ENCODE results near the gene NENF. TPM values are rescaled to one million over a fixed set of nuclear protein-coding genes. Genes with fewer than 3 reads are reported as not detected.
A peak's percentile ranks its signal among the peaks of the same experiment; 100 is the strongest.

The NENF gene
- total RNA-seq, 3 donors from 2014 or later (not counting 1 experiment from before 2014, with no cell fraction given): 7.2 to 14.0 (median 12.2) TPM

DNA sequence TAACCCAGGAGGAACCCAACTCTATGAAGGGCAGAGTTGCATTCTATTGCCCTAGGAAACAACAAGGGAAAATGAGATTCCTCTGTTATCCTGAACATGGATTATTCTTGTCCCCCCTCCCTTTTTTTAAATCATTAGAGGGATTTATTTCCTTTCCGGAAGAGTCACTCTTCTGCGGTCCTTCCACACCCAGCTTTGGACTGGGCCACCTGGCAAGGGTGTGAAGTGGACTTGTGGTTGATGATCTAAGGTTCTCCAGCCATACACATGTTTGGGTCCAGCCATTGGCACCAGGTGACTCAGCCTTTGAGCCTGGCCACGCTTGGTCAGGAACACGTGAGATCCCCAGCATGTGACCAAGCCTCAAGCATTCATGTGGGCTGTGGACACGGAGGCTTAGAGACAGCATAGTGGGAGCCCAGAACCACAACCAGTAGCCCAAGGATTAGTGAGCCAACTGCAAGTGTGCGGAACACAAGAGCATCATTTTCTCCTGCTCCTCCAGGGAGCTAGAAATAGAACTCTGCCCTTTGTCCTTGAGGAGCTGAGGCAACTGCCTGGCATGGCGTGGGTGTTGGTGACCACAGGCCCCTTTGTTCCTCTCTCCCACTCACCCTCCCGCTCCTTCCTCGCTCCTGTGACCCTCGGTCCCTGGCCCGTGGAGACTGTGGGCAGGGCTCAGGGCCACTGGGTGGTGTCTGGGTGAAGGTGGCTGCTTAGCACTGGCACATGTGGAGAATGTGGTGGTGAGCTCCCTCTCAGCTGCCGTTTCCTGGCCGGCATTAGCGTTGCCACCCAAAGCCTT lies 50.1 kb downstream of the NENF start:
- Histone ChIP-seq H3K9me3 (ENCODE audit: control insufficient read depth, insufficient read depth, low read length) (no peaks in the 10 kb centered on the region), H3K36me3 (ENCODE audit: control insufficient read depth, insufficient read depth, low read length) (no peaks in the 10 kb centered on the region), H3K4me3 (ENCODE audit: low read length) (no peak overlapping the region), H3K27ac (ENCODE audit: low read length) (no peak overlapping the region), H3K27me3 (ENCODE audit: control insufficient read depth, insufficient read depth, low read length) (no peaks in the 10 kb centered on the region), H3K4me1 (ENCODE audit: control insufficient read depth, insufficient read depth, low read length) (peaks cover 37% of the 10 kb centered on the region)
- 78% methylated on average over 10 of the region's 14 CpGs for WGBS (ENCODE audit: insufficient coverage)
- DNase-seq: no peak
- TF ChIP-seq, protein P1, sequence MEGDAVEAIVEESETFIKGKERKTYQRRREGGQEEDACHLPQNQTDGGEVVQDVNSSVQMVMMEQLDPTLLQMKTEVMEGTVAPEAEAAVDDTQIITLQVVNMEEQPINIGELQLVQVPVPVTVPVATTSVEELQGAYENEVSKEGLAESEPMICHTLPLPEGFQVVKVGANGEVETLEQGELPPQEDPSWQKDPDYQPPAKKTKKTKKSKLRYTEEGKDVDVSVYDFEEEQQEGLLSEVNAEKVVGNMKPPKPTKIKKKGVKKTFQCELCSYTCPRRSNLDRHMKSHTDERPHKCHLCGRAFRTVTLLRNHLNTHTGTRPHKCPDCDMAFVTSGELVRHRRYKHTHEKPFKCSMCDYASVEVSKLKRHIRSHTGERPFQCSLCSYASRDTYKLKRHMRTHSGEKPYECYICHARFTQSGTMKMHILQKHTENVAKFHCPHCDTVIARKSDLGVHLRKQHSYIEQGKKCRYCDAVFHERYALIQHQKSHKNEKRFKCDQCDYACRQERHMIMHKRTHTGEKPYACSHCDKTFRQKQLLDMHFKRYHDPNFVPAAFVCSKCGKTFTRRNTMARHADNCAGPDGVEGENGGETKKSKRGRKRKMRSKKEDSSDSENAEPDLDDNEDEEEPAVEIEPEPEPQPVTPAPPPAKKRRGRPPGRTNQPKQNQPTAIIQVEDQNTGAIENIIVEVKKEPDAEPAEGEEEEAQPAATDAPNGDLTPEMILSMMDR (IDR thresholded peaks at IDR 0.05): no peak
- intact Hi-C loops (cut with micrococcal nuclease): no loop called here
- Mint-ChIP-seq H3K27me3 (ENCODE audit: low read depth in 2 of 2) (peaks cover 12 to 15% of the 10 kb centered on the region in 2 donors), H3K36me3 (no peaks in the 10 kb centered on the region), H3K27ac (no peak overlapping the region), H3K4me1 (peaks cover 40 to 47% of the 10 kb centered on the region in 2 donors), H3K9me3 (no peaks in the 10 kb centered on the region), H3K4me3 (no peak overlapping the region)
- no peak for ATAC-seq

DNA sequence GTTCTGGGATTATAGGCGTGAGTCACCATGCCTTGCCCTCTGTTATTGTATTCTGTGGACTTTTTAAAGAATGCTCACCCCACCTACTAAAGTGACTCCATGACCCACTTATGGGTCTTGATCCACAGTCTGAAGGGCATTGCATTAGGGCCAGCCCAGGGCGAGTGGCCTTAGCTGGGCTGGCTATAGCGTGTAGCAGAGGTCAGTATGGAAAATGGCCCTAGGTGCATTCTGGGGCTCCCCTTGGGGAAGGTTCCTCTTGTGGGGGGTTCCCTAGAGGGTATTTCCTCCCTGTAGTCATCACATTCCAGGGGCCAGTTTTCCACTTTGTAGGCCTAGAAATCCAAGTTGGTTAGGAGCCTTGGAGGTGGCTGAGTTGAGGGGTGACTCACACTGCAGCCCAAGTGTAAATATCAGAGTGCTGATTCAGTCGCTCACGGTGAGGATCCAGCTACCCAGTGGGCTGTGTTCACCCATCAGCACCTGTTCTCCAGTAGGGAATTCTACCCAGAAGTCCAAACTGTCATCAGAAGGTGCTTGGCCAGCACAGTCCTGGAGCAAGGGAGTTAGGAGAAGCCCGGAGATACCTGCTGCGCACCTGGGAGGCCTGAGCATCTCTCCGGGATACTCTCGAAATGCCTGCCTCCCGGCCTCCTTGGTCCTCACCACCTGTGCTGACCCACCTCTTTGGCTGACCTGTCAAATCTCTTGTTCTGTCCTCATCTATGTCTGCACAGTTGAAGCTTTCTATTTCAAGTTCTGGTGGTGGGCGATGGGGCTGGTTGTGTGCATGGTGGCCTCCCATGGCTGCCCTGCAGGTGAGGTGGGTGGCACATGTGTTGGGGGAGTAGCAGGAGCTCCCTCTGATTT lies 52.2 kb downstream of the NENF start:
- Histone ChIP-seq H3K36me3 (ENCODE audit: control insufficient read depth, insufficient read depth, low read length) (no peaks in the 10 kb centered on the region), H3K4me1 (ENCODE audit: control insufficient read depth, insufficient read depth, low read length) (peaks cover 30% of the 10 kb centered on the region), H3K27ac (ENCODE audit: low read length) (no peak overlapping the region), H3K9me3 (ENCODE audit: control insufficient read depth, insufficient read depth, low read length) (no peaks in the 10 kb centered on the region), H3K4me3 (ENCODE audit: low read length) (no peak overlapping the region), H3K27me3 (ENCODE audit: control insufficient read depth, insufficient read depth, low read length) (no peaks in the 10 kb centered on the region)
- DNase-seq (no peak), ATAC-seq (no peak)
- Mint-ChIP-seq H3K9me3 (no peaks in the 10 kb centered on the region), H3K27me3 (ENCODE audit: low read depth in 2 of 2) (peaks cover 7% of the 10 kb centered on the region in 2 donors), H3K27ac (no peak overlapping the region), H3K4me1 (peaks cover 30 to 37% of the 10 kb centered on the region in 2 donors), H3K36me3 (no peaks in the 10 kb centered on the region), H3K4me3 (no peak overlapping the region)
- TF ChIP-seq, protein P1 (IDR thresholded peaks at IDR 0.05): no peak
- WGBS (ENCODE audit: insufficient coverage): 92% methylated on average over 11 of the region's 11 CpGs
- intact Hi-C loops (cut with micrococcal nuclease): no loop called here

DNA sequence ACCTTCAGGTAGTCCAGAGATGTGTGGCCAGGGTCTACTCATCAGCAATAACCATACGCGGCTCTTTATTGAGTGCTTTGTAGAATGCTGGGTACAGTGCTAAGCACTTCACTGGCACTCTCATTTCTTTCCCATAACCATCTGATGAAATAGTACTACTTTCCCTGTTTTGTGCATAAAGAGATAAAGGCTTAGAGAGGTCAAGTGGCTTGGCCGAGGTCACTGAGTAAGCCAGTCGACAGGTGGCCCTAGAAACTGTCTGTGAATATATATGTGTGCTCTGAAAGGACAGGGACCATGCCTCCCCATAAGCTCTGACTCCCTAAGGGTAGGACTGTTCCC lies 52.8 kb downstream of the NENF start:
- H3K9me3 ChIP-seq (ENCODE audit: control insufficient read depth, insufficient read depth, low read length): no peaks in the 10 kb centered on the region
- no peak overlapping the region for H3K4me3 ChIP-seq (ENCODE audit: low read length)
- TF ChIP-seq, protein P1 (IDR thresholded peaks at IDR 0.05): no peak
- intact Hi-C loops (cut with micrococcal nuclease): no loop called here
- no peaks in the 10 kb centered on the region for H3K27me3 ChIP-seq (ENCODE audit: control insufficient read depth, insufficient read depth, low read length)
- peaks cover 24 to 31% of the 10 kb centered on the region in 2 donors for H3K4me1 Mint-ChIP-seq
- no peaks in the 10 kb centered on the region for H3K9me3 Mint-ChIP-seq
- WGBS (ENCODE audit: insufficient coverage): 79% methylated on average over 4 of the region's 4 CpGs
- peaks cover 24% of the 10 kb centered on the region for H3K4me1 ChIP-seq (ENCODE audit: control insufficient read depth, insufficient read depth, low read length)
- peaks cover 7% of the 10 kb centered on the region in 2 donors for H3K27me3 Mint-ChIP-seq (ENCODE audit: low read depth in 2 of 2)
- H3K36me3 ChIP-seq (ENCODE audit: control insufficient read depth, insufficient read depth, low read length): no peaks in the 10 kb centered on the region
- no peak overlapping the region for H3K4me3 Mint-ChIP-seq
- H3K36me3 Mint-ChIP-seq: no peaks in the 10 kb centered on the region
- no peak overlapping the region for H3K27ac ChIP-seq (ENCODE audit: low read length)
- no peak for DNase-seq
- peak overlapping the region in 1 of 2 donors; percentile 50 for H3K27ac Mint-ChIP-seq
- no peak for ATAC-seq

All from natural killer cell (primary cell).